GM18526 (cell line): ENCODE data around the gene ANKRD31.

Experiments used
- POLR2A ChIP-seq: IDR thresholded peaks from 3 replicates; pipeline ENCODE4 v1.6.1; 2011; ENCODE audit not compliant: insufficient read length; ENCODE audit errors: extremely low read depth

ANKRD31 gene

DNA sequence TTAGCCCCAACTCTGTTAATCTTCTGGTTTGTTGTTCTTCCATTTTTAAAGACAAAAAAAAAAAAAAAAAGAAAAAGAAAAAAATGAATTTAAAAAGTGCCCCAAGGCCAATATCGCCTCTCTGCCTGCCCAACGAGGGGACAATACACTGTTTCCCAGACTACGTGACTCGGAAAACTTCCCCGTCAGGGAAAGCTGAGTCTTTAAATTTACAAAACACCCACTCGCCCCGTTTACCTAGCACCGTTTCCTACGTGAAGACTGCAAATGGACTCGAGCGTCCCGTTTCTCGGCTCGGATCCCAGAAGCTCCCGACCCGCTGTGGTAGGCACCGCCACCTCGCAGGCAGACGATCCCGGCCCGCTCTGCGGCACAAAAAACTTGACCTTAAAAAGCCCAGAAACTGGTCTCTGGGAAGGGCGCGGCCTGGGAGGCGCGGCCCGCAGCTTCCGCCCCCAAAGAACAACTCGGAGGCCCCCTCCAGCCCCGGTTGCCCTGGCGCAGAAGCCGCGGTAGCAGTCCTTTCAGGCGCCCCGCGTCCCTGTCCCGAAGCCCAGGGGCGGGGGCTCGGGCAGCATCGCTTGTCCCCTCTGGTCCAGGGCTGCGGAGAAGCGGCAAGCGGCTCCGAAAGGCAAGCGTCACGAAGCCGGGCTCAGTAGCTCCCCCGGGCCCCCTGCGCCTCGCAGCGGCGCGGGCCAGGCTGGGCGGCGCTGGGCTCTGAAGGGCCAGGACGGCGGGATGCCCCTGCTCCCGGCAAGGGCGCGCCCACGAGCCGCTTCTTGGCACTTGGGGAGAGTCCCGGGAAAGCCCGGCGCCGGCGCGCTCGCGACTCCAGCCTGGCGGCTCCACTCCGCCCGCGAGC lies 184.3 kb downstream of the ANKRD31 start, which contains the start of gene GCNT4:
TSS of gene GCNT4 (minus strand) at position 367 of the 862 bp plus-strand sequence. CDS start 22,521 bp downstream, outside the sequence.
- TF ChIP-seq POLR2A: no peak

- no peak for TF ChIP-seq POLR2A
Observed at GRCh38 chr5:75051217-75051751, 185.4 kb downstream of the ANKRD31 start.

GRCh38 chr5:75050415-75050814 lies 186.3 kb downstream of the ANKRD31 start:
- TF ChIP-seq POLR2A: no peak

DNA sequence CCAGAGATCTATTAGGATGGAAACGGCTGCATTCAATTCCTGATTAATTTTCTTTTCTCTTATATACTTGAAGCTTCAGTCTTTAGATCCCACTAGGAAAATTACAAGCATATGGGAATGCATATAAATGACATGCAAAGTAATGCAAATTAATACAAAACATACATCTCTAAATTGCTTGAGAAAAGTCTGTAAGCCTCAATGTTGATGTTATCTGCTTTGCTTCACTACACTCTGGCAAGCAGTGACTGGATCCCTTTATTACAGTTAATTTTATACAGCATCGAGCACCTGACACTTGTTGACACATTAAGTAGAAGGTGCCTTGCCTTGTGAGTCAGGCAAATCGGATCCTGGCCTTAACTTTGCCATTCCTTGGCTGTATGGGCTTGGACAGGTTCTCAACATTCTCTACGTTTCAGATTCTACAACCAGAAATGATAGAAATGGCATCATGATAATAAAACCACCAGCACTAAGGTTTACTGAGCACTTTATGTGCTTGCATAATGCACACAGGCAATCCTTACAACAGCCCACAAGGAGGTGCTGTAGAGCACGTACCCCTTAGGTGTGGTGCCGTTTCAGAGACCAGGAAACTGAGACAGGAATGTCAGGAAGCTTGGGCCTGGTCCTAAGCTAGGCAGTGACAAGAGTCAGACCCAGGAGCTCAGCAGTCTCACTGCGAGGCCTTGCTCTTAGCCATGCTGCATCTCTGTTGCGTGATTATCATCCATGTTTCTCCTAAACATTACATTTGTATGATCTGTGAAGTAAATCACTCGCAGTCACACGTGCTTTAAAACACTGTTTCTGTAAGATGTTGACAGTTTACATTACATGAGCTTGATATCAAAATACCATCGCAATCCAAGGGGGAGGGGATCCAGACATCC lies 187.0 kb downstream of the ANKRD31 start:
- no peak for TF ChIP-seq POLR2A

DNA sequence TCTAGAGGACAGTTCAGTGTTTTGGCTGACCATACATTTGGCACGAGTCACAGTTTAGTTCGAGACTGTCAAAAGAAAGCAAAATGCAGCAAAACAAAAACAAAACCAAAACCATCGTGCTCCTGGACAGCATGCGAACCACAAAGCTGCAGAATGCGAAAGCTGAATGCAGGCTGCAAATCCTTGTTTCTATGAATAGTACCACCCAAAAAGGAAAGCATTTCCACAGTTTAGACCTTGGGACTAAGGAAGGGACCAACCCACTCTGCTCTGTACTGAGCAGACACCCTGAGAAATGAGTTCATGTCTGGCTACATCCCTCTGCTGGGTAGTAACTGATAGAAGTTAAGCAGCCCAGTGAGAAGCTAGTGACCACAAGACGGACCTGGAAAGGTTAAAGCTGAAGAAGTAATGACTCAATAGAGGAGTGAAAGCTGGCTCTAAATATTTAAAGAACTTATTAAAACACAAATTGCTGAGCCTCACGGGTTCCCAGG lies 188.2 kb downstream of the ANKRD31 start:
- TF ChIP-seq POLR2A: no peak

- no peak for TF ChIP-seq POLR2A
Observed at GRCh38 chr5:75047356-75047755, 189.3 kb downstream of the ANKRD31 start.

GRCh38 chr5:75046366-75047142 lies 190.1 kb downstream of the ANKRD31 start:
- TF ChIP-seq POLR2A: no peak

- no peak for TF ChIP-seq POLR2A
Observed at GRCh38 chr5:75045071-75045470, 191.6 kb downstream of the ANKRD31 start.

DNA sequence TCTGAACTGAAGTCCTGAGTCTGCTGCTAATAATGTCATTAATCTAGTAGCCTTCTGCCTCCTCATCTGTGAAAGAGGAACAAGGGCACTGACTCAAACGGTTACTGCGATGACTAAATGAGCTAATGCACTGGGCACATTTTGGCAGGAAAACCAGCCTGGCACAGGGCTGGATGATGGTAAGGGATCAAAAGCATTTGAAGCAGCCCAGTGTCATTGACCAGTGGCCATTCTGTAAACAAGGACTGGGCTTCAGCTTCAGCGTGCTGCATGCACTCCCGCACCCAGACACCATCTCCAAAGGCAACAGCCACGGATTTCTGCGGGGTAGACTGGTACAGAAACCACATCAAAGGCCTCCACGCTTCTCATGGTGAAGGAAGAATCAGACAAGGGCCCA lies 192.3 kb downstream of the ANKRD31 start:
- TF ChIP-seq POLR2A: no peak

DNA sequence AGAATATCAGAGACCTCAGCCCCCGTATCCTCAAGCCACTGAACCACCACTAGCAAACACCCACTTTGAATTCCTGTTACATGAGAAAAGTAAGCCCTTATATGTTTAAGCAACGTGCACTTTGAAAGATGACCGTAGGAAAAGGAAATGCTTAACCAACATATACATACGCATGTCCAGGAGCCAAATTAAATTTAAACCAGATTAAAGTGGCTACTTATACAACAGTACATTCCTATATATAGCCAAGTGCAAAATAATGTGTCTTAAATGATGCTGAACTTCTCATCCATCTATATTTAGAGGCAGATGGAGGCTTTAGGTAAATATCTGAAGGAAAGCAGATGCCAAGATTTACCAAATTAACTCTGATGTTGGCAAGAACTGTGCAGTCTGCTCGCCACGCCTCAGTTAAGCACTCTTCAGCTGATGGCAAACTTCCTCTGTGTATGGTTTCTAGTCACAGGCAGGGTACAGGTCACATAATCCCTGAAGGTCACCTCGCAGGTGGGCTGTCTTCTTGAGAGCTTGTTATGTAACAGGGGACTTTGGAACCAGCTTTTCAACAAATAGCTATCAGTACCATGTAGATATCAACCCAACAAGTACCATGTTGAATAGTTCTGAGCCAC lies 192.9 kb downstream of the ANKRD31 start:
- TF ChIP-seq POLR2A: no peak

- no peak for TF ChIP-seq POLR2A
Observed at GRCh38 chr5:75042522-75042921, 194.2 kb downstream of the ANKRD31 start.

- TF ChIP-seq POLR2A: no peak
Observed at GRCh38 chr5:75040973-75041372, 195.7 kb downstream of the ANKRD31 start.

DNA sequence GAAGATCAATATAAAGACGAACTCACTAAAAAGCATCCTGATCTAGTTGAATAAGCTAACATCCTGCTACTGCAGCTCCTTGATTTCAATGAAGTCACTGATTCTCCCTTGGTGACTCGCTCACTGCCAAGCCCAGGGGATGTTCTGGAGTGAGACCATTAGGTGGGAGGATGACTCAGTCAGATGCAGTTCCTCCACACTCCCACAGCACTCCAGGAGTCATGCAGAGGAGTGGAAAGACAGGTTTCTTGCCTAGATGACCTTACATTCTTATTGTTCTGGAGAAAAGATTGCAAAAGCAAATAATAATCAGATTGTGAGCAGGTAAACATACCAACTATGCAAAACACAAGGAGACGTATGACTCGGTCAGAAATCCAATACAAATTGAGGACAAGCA lies 199.6 kb downstream of the ANKRD31 start:
- TF ChIP-seq POLR2A: no peak

DNA sequence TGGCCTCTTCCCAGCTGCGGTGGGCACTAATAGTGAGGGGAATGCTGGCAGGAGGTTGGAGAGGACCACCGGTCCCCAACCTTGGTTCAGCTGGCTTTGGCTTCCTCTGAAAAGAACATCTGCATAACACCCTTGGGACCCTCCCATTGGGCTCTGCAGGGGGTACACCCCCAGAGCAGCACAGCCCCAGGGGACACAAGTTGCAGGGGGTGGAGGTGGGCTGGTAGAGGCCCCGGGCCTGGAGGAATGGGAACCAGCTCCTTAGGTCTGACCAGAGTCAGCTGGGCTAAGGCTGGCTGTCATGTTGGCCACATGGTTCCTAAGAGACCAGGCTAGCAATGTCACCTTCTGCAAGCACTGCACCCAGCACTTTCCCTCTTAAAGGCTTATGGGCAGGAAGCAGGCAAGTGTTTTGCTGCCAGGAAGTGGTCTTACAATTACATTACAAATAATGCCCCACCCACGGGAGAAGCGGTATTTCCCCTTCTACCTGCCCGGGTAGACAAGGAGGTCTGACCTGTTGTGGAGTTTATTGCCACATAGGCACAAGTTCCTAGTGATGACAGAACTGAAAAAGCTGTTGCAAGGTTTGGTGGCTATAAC lies 202.4 kb downstream of the ANKRD31 start:
- no peak for TF ChIP-seq POLR2A
